Hematopoietic multipotent progenitor cell treated with erythropoietin and hydrocortisone succinate and interleukin-3 and kit ligand, for 17 days (in vitro differentiated cells): ENCODE results near the gene DDR1.
A peak's percentile ranks its signal among the peaks of the same experiment; 100 is the strongest.
"Not testable (repeated sequence)": the region's sequence is repeated elsewhere in the genome, so short reads cannot be mapped to it uniquely, and the experiment has no call there.

Experiments
- DNase-seq: peaks from one replicate; pipeline ENCODE4 v3.0.0-alpha.2; 2015; ENCODE audit warnings: low spot score

The DDR1 gene

DNA sequence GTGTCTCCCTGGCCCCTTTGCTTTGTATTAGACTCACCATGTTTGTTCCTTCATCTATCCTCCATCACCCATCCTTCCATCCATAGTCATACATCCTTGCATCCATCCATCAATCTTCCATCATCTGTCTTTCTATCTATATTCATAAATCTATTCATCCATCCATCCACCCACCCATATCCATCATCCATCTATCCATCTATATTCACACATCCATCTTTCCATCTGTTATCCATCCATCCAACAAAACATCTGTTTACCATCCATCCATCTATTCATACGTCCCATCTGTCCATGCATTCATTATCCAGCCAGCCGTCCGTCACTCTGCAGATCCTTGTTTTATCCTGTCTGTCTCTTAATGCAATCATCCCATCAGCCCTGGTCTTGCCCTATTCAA, 10.6 kb downstream of the DDR1 start:
- DNase-seq: no peak

DNA sequence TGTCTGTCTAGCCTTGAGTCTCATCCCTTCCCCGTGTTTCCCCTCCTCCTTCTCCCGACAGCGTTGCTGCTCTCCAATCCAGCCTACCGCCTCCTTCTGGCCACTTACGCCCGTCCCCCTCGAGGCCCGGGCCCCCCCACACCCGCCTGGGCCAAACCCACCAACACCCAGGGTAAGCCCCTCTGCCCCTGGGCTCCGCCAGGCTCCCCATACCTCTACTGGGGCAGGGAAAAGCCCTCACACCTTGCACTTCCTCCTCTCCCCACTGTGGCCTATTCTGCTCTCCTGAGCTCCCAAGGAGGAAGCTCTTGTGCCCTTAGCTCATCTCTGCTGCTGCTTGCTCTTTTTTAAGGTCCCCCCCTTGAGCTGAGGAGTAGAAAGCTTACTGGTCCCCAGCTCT, 11.0 kb downstream of the DDR1 start:
- DNase-seq: no peak

DNA sequence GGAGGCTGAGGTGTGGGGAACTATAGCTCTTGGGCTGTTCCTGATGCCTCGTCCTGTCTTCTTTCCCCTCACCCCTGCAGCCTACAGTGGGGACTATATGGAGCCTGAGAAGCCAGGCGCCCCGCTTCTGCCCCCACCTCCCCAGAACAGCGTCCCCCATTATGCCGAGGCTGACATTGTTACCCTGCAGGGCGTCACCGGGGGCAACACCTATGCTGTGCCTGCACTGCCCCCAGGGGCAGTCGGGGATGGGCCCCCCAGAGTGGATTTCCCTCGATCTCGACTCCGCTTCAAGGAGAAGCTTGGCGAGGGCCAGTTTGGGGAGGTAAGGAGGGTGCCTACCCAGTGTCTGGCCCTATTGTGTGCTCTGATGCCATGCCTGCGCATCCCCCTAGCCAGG, 12.2 kb downstream of the DDR1 start:
- no peak for DNase-seq

DNA sequence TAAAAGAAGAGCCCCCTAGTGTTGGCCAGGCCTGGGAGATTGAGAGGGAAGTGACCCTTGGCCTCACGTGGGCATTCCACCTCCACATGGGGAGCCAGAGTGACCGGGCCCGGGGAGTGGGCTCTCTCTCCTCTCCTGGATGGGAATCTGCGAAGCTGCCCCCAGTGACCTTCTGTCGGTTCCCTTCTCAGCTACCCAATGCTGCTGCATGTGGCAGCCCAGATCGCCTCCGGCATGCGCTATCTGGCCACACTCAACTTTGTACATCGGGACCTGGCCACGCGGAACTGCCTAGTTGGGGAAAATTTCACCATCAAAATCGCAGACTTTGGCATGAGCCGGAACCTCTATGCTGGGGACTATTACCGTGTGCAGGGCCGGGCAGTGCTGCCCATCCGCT, 13.6 kb downstream of the DDR1 start:
- no peak for DNase-seq

DNA sequence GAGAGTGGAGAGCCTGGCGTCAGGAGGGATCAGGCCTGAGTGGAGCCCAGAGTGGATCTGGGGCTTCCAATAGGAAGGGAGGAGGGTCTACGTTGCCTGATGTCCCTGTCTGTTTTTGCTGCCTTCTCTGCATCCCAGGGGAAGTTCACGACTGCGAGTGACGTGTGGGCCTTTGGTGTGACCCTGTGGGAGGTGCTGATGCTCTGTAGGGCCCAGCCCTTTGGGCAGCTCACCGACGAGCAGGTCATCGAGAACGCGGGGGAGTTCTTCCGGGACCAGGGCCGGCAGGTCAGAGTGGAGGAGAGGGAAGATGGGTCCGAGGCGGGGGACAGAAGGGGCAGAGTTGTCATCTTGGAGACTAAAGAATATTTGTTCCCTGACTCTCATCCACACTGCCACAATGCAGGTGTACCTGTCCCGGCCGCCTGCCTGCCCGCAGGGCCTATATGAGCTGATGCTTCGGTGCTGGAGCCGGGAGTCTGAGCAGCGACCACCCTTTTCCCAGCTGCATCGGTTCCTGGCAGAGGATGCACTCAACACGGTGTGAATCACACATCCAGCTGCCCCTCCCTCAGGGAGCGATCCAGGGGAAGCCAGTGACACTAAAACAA, 14.5 kb downstream of the DDR1 start:
- DNase-seq: no peak

DNA sequence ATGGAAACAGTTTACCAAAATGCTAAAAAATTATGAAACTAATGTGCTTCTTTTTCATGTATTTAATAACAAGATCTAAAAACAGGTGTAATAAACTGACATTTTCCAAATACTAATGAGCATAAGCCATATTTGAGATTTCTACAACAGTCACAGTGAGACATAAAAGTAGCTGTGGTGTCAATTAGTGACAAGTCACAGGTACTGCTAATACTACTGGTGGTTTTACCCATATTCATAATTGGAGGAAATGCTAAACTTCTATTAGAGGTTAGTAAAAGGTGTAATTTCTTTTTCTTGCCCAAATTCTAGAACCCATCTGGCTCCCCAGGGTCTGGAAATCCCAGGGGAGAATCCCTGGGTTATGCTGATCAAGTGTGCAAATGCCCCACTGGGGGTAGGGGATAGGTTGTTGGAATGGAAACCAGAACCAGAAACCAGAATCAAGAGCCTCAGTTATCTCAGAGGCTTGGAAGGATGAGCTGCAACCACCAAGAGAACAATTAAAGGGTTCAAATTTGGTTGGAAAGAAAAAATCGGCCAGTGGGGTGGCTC, 16.6 kb downstream of the DDR1 start:
- DNase-seq: no peak

DNA sequence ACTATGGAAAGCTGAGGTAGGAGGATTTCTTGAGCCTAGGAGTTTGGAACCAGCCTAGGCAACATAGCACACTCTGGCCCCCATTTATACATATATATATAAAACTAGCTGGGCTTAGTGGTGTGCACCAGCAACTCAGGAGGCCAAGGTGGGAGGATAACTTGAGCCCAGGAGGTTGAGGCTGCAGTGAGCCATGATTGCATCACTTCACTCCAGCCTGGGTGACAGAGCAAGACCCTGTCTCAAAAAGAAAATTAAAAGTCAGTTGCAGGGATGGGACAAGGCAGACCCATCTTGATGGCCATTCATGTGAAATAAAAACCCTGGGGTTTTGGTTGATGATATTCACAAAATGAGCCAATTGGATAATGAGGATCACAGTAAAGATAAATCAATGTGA, 17.1 kb downstream of the DDR1 start:
- DNase-seq: no peak

DNA sequence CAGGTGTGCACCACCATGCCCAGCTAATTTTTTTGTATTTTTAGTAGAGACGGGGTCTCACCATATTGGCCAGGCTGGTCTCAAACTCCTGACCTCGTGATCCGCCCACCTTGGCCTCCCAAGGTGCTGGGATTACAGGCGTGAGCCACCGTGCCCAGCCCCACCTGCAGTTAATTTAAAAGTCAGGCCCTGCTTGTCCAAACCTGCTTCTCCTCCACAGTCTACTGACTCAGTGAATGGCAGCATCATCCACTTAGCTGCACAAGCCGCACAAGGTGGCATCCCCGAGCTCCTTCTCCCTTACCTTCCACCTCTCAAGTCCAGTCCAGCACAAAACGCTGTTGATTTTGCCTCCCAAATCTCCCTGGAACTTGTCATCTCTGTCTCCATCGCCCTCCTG, 17.9 kb downstream of the DDR1 start:
- DNase-seq: not testable (repeated sequence)

DNA sequence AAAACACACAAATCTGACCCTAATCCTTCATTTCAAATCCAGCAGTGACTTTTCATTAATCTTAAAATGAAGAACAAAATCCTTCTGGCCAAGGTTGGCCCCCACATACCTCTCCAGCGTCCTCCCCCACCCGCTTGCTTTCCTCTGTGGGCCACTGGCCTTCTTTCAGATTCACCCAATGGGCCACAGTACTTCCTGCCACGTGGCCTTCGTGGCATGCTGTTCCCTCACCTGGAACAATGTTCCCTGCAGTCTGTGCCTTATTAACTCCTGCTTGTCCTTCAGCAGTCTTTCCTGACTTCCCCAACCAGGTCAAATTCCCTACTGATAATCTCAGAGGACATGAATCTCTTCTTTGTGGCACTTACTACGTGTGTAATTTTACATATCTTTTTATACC, 18.4 kb downstream of the DDR1 start:
- DNase-seq: no peak

DNA sequence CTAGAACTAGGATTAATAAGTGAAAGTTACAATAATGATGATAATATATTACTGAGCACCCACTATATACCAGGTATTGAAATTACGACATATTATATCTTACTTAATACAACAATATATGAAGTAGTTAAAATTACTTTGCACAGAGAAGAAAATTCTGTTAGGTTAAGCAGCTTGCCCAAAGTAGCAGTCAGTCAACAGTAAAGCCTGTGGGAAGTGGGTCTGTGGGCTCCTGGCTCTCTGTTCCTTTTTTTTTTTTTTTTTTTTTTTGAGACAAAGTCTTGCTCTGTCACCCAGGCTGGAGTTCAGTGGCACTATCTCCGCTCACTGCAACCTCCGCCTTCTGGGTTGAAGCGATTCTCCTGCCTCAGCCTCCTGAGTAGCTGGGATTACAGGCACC, 18.9 kb downstream of the DDR1 start:
- no peak for DNase-seq

DNA sequence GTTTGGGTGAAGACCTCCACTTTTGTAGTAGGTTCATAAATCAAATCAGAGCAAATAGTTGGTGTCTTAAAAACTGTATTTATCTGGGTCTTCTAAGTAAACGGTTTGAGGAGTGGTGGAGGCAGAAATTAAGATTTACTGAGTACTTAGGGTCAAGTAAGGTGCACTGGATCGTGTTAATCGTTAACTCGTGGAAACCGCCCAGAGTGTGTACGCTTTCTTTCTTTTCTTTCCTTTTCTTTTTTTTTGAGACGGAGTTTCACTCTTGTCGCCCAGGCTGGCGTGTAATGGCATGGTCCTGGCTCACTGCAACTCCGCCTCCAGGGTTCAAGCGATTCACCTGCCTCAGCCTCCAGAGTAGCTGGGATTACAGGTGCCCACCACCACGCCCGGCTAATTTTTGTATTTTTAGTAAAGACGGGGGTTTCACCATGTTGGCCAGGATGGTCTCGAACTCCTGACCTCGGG, 23.0 kb downstream of the DDR1 start:
- not testable (repeated sequence) for DNase-seq

DNA sequence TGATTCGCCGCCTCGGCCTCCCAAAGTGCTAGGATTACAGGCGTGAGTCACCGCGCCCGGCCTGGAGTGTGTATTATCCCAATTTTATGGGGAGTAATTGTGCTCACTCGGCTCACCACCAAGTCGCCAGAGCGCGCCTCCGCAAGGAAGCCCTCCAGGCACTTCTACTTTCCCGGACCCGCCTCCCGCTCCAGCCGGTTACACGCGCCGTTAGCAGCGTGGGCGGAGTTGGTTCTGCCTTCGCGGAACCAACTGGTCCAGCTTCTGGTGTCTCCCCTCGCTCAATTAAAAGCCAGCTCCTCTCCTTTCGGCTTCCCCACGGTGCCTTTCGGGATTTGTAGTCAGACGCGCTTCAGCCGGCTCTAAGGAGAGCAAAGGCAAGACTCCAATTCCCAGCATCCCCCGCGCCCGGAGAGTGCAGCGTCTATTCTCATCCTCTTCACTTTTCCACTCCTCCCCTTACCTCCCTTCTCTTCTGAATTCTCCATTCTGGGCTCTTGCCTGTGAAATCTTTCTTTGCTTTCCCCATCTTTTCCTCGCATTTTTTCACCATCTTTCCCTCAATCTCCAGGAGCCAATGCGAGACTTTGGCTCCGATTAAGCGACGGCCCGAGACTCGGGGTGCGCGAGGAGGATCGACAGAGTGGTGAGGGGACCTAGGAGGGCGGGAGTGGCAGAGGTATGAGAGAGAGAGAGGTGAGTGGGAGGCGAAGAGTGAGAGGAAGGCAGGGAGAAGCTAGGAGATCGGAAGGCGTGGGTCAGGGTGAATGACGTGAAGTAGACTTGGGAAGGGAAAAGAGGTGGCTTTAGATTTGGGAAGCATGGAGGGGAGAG, 23.7 kb downstream of the DDR1 start, which contains the start of gene GTF2H4:
GTF2H4 (plus strand) TSS at position 450 of the 834 bp plus-strand sequence.
- peak; percentile 94 for DNase-seq

DNA sequence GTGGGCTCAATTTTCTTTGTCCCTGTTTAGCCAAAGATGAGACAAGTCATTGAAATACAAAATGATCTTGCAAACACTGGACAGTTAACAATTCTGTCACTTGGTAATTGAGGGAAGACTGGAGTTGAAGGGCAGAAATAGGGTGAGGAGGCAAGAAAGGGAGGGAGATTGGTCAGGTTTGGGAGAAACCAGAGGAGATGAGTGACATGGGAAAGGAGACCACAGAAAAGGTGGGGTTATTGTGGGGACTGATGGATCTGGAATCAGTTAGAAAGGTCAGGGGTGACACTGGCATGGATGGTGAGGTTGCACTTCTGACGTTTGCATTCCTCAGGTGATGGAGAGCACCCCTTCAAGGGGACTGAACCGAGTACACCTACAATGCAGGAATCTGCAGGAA, 24.4 kb downstream of the DDR1 start:
- DNase-seq: no peak

DNA sequence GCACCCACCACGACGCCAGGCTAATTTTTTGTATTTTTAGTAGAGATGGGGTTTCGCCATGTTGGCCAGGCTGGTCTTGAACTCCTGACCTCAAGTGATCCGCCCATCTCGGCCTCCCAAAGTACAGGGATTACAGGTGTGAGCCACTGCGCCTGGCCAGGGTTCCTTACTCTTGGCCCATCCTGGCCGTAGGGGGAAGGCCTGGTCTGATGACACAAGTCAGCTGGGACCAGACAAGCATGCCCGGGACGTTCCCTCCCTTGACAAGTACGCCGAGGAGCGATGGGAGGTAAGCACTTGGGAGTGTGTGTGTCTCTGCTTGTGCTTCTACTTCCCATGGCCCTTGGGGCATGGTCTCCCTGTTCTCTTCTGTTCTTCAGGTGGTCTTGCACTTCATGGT, 26.2 kb downstream of the DDR1 start:
- DNase-seq: not testable (repeated sequence)

DNA sequence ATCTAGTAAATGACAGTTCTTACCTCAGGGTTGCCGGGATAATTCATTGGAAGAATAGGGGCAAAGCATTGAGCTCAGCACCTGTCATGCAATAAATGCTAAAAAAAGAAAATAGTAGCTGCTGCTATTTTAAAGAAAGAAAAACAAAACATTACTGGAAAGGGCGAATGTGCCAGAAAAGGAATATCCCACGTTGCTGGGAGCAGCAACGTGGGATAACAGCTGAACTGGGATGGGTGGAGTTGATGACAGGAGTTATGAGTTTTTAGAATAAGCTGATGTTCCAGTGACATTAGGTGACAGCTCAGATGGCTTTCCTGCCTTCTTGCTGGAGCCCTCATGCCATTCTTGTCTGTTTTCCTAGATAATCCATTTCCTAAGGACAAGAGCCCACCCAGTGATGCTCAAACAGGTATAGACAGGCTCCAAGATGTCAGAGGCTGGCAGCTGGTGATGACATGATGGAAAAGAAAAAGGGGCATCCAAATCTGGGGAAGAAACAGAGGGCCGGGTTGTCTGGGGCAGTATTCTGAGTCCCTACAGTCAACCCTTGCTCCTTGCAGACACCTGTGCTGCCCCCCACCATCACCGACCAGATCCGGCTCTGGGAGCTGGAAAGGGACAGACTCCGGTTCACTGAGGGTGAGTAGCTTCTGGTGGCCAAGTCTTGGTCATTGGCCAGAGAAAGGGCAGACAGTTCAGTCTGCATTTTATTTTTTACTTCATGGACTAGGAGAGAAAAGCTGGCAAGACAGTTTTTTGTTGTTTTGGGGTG, 28.6 kb downstream of the DDR1 start:
- no peak for DNase-seq

DNA sequence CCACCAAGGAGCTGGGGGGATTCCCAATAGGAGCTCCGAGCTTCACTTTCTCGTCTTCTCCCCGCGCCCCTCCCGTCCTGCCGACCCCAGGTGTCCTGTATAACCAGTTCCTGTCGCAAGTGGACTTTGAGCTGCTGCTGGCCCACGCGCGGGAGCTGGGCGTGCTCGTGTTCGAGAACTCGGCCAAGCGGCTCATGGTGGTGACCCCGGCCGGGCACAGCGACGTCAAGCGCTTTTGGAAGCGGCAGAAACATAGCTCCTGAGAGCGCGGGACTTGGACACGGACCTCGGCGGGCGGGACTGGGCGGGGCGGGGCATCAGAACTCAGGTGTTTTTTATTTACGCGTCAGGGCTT, 29.4 kb downstream of the DDR1 start:
- DNase-seq: no peak

DNA sequence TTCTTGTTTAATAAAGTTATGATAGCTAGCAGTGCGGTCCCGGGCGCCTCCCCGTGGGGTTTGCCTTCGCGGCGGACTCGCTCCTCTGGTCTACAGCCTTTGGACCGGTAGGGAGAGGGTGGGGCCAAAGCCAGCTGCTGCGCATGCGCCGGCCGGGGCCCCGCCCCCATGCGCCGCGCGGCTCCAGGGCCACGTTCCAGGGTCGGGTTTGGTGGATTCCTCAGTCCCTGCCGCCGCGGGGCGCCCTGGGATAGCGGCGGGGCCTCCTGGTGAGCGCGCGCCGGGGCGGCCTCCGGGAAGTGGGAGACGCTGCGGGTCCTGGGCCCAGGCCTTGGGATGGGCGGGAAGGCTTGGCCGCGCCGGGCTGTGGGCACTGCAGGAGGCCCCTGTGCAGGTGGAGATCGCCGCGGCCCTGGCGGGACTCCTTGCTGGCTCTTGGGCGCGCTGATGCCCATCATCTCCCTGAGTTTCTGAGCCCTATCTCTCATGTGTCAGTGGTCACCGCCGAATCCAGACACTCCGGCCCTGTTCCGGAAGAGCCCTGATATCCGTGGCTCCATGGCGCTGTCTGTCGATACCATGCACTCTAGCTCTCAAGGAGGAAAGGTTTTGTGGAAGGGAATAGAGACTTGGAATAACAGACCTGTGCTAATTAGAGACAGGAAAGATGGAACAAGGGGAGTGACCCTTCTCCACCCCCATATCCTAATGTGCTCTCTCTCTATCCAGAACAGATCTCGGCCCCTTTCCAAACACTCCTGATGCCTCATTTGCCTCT, 29.9 kb downstream of the DDR1 start, which contains the start of gene VARS2:
VARS2 (plus strand) TSS at position 163 of the 778 bp plus-strand sequence; CDS start at position 762, 599 bp downstream.
- DNase-seq: peak; percentile 92

DNA sequence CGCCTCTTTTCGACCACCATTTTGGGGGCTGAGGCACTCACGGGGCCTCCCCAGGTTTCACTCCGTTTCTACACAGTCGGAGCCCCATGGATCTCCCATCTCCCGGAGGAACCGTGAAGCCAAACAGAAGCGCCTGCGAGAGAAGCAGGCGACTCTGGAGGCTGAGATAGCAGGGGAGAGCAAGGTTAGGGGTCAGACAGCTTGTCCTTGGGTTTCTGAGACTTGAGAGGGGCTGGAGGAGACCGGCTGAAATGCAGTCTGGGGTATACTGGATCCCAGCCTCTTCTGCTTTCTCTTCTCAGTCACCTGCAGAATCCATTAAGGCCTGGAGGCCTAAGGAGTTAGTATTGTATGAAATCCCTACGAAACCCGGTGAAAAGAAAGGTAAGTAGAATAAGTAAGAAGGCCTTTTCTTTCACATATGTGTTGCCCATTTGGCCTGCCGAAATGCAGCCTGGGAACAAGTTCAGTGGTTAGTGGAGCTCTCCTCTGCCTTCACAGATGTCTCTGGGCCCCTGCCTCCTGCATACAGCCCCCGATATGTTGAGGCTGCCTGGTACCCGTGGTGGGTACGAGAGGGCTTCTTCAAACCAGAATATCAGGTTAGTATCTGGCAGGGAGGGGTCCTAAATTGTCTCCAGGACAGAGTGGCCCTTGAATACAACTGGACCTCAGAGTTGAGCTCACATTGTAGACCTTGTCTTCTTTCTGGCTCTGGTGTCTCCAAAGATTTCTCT, 30.7 kb downstream of the DDR1 start:
- no peak for DNase-seq

DNA sequence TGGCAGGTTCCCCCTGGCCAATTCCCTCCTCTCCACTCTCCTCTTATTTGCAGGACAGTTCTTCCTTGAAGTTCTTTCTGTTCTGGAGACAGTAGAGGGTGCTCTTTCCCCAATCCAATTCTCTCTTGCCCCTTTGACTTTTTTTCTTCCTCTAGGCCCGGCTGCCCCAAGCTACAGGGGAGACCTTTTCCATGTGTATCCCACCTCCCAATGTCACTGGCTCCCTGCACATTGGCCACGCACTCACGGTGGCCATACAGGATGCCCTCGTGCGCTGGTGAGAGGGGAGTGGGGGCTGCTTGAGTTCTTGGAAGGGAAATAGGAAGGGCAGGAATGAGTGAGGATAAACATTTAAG, 31.2 kb downstream of the DDR1 start:
- peak; percentile 30 for DNase-seq

DNA sequence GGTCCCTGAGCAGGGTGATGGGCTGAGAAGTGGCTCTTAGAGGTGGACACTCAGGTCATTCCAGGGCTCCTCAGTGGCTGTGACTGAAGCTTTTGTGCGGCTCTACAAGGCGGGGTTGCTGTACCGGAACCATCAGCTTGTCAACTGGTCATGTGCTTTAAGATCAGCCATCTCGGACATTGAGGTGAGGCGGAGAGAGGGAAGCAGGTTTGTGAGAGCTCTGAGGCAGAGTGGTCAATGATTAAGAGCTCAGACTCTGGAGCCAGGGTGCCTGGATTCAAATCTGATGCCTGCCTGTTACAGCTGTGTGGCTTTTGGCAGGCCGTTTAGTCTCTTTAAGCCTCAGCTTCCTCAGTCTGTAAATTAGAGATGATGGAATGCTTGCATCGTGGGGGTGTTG, 32.7 kb downstream of the DDR1 start:
- DNase-seq: no peak

DNA sequence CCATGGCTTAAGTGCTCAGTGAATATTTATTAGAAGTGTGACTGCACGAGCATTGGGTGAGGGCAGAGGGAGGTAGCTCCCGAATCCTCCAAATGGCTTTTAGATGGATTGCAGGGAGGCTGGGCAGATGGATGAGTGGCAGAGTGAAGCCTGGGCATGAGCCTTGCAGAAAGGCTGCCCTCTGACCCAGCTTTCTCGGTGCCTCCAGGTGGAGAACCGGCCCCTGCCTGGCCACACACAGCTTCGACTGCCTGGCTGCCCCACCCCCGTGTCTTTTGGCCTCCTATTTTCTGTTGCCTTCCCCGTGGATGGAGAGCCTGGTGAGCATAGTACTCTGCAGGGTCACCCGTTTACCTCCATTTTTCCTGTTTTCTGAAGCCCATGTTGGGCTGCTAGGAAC, 33.2 kb downstream of the DDR1 start:
- no peak for DNase-seq
